GM12878 (cell line): Measurements from ENCODE around the gene NRIP3. TPM values are rescaled to one million over a fixed set of nuclear protein-coding genes. Genes with fewer than 3 reads are reported as not detected.
"Not testable (repeated sequence)": the region's sequence is repeated elsewhere in the genome, so short reads cannot be mapped to it uniquely, and the experiment has no call there.

Experiments used
- ATAC-seq: fragments of 200-7000 bp; cut with Tn5 transposase; 3 replicates; pipeline ENCODE4 v1.9.1; 2020; ENCODE audit warnings: mild to moderate bottlenecking, moderate library complexity
- BruUV-seq: library from RNA; stranded (reverse); fragments of 400-500 nt; replicated peaks from 2 replicates; lab custom pipeline; 2021; lab: Mats Ljungman, UMichigan
- CTCF ChIA-PET: fragments of 300-600 bp; sonication (Branson Sonifier 250); formaldehyde crosslinking; extraction: SDS; loops from one replicate; lab custom pipeline; 2021; ENCODE audit warnings: inconsistent platforms; lab: Yijun Ruan, JAX
- POLR2A ChIA-PET: fragments of 350-600 bp; formaldehyde crosslinking; extraction: SDS; loops from one replicate; lab custom pipeline; 2021; ENCODE audit warnings: inconsistent platforms; lab: Charles Lee
- RAD21 ChIA-PET: fragments of 300-600 bp; sonication (Branson Sonifier 250); formaldehyde crosslinking; loops from one replicate; lab custom pipeline; 2023; ENCODE audit warnings: antibody characterized with exemption; ENCODE audit not compliant: unreplicated experiment; lab: Charles Lee
- SMC1A ChIA-PET: fragments of 300-600 bp; sonication (Branson Sonifier 250); formaldehyde crosslinking; loops from one replicate; lab custom pipeline; 2023; ENCODE audit not compliant: unreplicated experiment, uncharacterized antibody; lab: Charles Lee
- DNase-seq: peaks from one replicate; pipeline ENCODE4 v3.0.0-alpha.2; 2011; ENCODE audit warnings: low read depth, low spot score
- FAIRE-seq: peaks from 3 replicates; lab custom pipeline; 2011; peaks lifted over from hg19 to GRCh38; lab: Jason Lieb, UNC
- H2AFZ ChIP-seq: 2 replicates; pipeline ENCODE4 v1.6.0; 2011; ENCODE audit warnings: low read depth, low read length, control low read depth; ENCODE audit not compliant: control insufficient read depth
- H3K27ac ChIP-seq: 2 replicates; pipeline ENCODE4 v1.5.1; 2011; ENCODE audit warnings: control low read depth; ENCODE audit not compliant: control insufficient read depth, insufficient read depth
- H3K27me3 ChIP-seq, 2 experiments: replicated peaks in 1 of 2; 2 replicates each; pipeline versions ENCODE4 v1.6.0 to v1.6.1; 2011; ENCODE audit warnings: low read length in 1 of 2; ENCODE audit not compliant: control insufficient read depth in 2 of 2, insufficient read depth in 2 of 2
- H3K36me3 ChIP-seq, 2 experiments: 2 replicates each; pipeline ENCODE4 v1.5.1; 2011; ENCODE audit warnings: low read length in 1 of 2; ENCODE audit not compliant: control insufficient read depth in 2 of 2, insufficient read depth in 2 of 2
- H3K4me1 ChIP-seq: 2 replicates; pipeline ENCODE4 v1.6.1; 2011; ENCODE audit warnings: mild to moderate bottlenecking, low read length, moderate library complexity, mixed read lengths; ENCODE audit not compliant: control insufficient read depth, insufficient read depth
- H3K4me2 ChIP-seq: 2 replicates; pipeline ENCODE4 v1.6.0; 2011; ENCODE audit warnings: control low read depth; ENCODE audit not compliant: control insufficient read depth, insufficient read depth
- H3K4me3 ChIP-seq: fragments of 200-600 bp; sonication (generic); 2 replicates; pipeline ENCODE4 v1.5.1; 2016
- H3K79me2 ChIP-seq: 2 replicates; pipeline ENCODE4 v1.6.0; 2011; ENCODE audit warnings: low read length; ENCODE audit not compliant: control insufficient read depth, insufficient read depth
- H3K9ac ChIP-seq: 2 replicates; pipeline ENCODE4 v1.8.0; 2011; ENCODE audit warnings: low read length, control low read depth, mixed read lengths; ENCODE audit not compliant: control insufficient read depth, insufficient read depth
- H3K9me3 ChIP-seq: replicated peaks from 3 replicates; pipeline ENCODE4 v1.5.1; 2011; ENCODE audit warnings: mild to moderate bottlenecking, low read length; ENCODE audit not compliant: control insufficient read depth, insufficient read depth
- H4K20me1 ChIP-seq: 2 replicates; pipeline ENCODE4 v1.6.0; 2011; ENCODE audit not compliant: control insufficient read depth, insufficient read depth
- ESRRA ChIP-seq: IDR thresholded peaks from 2 replicates; pipeline ENCODE4 v1.6.1; 2012; ENCODE audit warnings: mild to moderate bottlenecking, low read length, improper control_type of control experiment
- ETV6 ChIP-seq, 2 experiments: fragments of 450-650 bp in 1 of 2; IDR thresholded peaks in 1 of 2; conservative IDR thresholded peaks in 1 of 2; 2 replicates each; pipeline ENCODE4 v1.6.1; 2014; ENCODE audit warnings: antibody characterized with exemption in 1 of 2, borderline replicate concordance in 1 of 2, low read depth in 1 of 2, mild to moderate bottlenecking in 1 of 2, moderate library complexity in 1 of 2
- FOXM1 ChIP-seq: IDR thresholded peaks from 2 replicates; pipeline ENCODE4 v1.6.1; 2012; ENCODE audit warnings: low read depth, mild to moderate bottlenecking, inconsistent platforms, low read length, moderate library complexity
- MYB ChIP-seq: fragments of 150-350 bp; IDR thresholded peaks from 2 replicates; pipeline ENCODE4 v1.6.1; 2014; ENCODE audit warnings: mild to moderate bottlenecking, low read depth, low read length, borderline replicate concordance
- RUNX3 ChIP-seq: IDR thresholded peaks from 2 replicates; pipeline ENCODE4 v1.6.1; 2012; ENCODE audit warnings: low read length, inconsistent platforms
- ZNF207 ChIP-seq: fragments of 450-650 bp; IDR thresholded peaks from 2 replicates; pipeline ENCODE4 v1.6.1; 2014; ENCODE audit warnings: antibody characterized with exemption, mild to moderate bottlenecking, borderline replicate concordance
- ZSCAN29 ChIP-seq: fragments of 450-650 bp; IDR thresholded peaks from 2 replicates; pipeline ENCODE4 v1.6.1; 2017; ENCODE audit warnings: mild to moderate bottlenecking, moderate library complexity
- WGBS: methylation state at CpG from one replicate; pipeline ENCODE4 v1.1.6; 2016; ENCODE audit warnings: low lambda C conversion rate; ENCODE audit not compliant: insufficient replicate concordance, insufficient coverage; ENCODE audit errors: missing lambda C conversion rate; 5-methylcytosine and 5-hydroxymethylcytosine counted together
- in situ Hi-C: fragments of 300-500 bp; cut with MboI; formaldehyde crosslinking; loops from 9 replicates; pipeline ENCODE4 v1.14.3; 2018; ENCODE audit warnings: mixed read lengths
- intact Hi-C: fragments of 100-400 bp; cut with micrococcal nuclease; formaldehyde crosslinking; loops from one replicate; pipeline ENCODE4 v1.14.2; 2022; ENCODE audit not compliant: unreplicated experiment
- polyA plus RNA-seq, 11 experiments: library from polyadenylated mRNA; depleted of rRNA in 4 of 11; unstranded in 6 of 11; stranded (reverse) in 5 of 11; fragments of >200 nt; fragmentation: Nextera tagmentation in 4 of 11; fragmentation: Illumina TruSeq in 1 of 11; extraction: Ambion mirVana in 4 of 11; extraction: Trizol in 1 of 11; gene quantifications; 1 replicate in 1 of 11; 2 replicates in 10 of 11; pipeline versions ENCODE4 v1.2.1 to v1.2.3, GENCODE V29; 2011 to 2016; ENCODE audit warnings: inconsistent platforms in 2 of 11, missing spikeins in 2 of 11, low read depth in 1 of 11
- total RNA-seq, 4 experiments: library from RNA; depleted of rRNA in 3 of 4; stranded (reverse); fragments of >200 nt in 3 of 4; fragmentation: Illumina TruSeq in 1 of 4; extraction: Trizol in 1 of 4; gene quantifications; 2 replicates each; pipeline versions ENCODE4 v1.2.1 to v1.2.3, GENCODE V29; 2013 to 2021
- TF ChIP-seq, protein P1 (sequence below): IDR thresholded peaks from 2 replicates; pipeline ENCODE4 v1.6.1; 2012; ENCODE audit warnings: low read depth, low read length, improper control_type of control experiment
- TF ChIP-seq, protein P2 (sequence below): fragments of 450-650 bp; IDR thresholded peaks from 2 replicates; pipeline ENCODE4 v1.6.1; 2018; ENCODE audit warnings: borderline replicate concordance, mild to moderate bottlenecking; ENCODE audit not compliant: partially characterized antibody

NRIP3 gene
- total and polyA plus RNA-seq, 10 of the 15 experiments (the other 5 are each of a cell fraction or from before 2014, with no cell fraction given), result under 0.01 to 0.25 (median 0.09) TPM; not detected in 7

GRCh38 chr11:8980485-8980884, 23.3 kb downstream of the NRIP3 start:
- no peaks in the 10 kb centered on the region for H3K36me3 ChIP-seq
- in situ Hi-C loops (no loop called here), intact Hi-C loops (no loop called here)
- ChIA-PET SMC1A (interaction anchor here (1.5 kb wide), 1 partner anchor 15 kb away, joined by 3 read pairs; no protein-coding TSS in a partner anchor), CTCF (interaction anchor here (1.0 kb wide), 1 partner anchor 21 kb away, joined by 3 read pairs; no protein-coding TSS in a partner anchor), RAD21 (no interaction called here), POLR2A (interaction anchor here (0.6 kb wide), 1 partner anchor 366 kb away, joined by 3 read pairs; no protein-coding TSS in a partner anchor)
- DNase-seq, result no peak
- no peak overlapping the region for H3K9ac ChIP-seq
- BruUV-seq, result no TSS peak
- no peak overlapping the region for H3K4me2 ChIP-seq
- no peak for ATAC-seq
- WGBS, result 55% methylated on average over 3 of the region's 3 CpGs
- TF ChIP-seq, protein P1, sequence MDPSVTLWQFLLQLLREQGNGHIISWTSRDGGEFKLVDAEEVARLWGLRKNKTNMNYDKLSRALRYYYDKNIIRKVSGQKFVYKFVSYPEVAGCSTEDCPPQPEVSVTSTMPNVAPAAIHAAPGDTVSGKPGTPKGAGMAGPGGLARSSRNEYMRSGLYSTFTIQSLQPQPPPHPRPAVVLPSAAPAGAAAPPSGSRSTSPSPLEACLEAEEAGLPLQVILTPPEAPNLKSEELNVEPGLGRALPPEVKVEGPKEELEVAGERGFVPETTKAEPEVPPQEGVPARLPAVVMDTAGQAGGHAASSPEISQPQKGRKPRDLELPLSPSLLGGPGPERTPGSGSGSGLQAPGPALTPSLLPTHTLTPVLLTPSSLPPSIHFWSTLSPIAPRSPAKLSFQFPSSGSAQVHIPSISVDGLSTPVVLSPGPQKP, result no peak
- TF ChIP-seq ZSCAN29 (no peak), ESRRA (no peak), ETV6 (conservative IDR thresholded peaks at IDR 0.05 in 1 of 2, IDR thresholded peaks at IDR 0.05 in 1 of 2; ENCODE audit: borderline replicate concordance in 1 of 2, low read depth in 1 of 2) (no peak), ZNF207 (no peak), MYB (no peak), FOXM1 (no peak), RUNX3 (no peak)
- TF ChIP-seq, protein P2, sequence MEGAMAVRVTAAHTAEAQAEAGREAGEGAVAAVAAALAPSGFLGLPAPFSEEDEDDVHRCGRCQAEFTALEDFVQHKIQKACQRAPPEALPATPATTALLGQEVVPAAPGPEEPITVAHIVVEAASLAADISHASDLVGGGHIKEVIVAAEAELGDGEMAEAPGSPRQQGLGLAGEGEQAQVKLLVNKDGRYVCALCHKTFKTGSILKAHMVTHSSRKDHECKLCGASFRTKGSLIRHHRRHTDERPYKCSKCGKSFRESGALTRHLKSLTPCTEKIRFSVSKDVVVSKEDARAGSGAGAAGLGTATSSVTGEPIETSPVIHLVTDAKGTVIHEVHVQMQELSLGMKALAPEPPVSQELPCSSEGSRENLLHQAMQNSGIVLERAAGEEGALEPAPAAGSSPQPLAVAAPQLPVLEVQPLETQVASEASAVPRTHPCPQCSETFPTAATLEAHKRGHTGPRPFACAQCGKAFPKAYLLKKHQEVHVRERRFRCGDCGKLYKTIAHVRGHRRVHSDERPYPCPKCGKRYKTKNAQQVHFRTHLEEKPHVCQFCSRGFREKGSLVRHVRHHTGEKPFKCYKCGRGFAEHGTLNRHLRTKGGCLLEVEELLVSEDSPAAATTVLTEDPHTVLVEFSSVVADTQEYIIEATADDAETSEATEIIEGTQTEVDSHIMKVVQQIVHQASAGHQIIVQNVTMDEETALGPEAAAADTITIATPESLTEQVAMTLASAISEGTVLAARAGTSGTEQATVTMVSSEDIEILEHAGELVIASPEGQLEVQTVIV, result no peak
- H3K27me3 ChIP-seq, result no peaks in the 10 kb centered on the region
- H4K20me1 ChIP-seq, result no peaks in the 10 kb centered on the region
- no peaks in the 10 kb centered on the region for H3K79me2 ChIP-seq
- H3K27ac ChIP-seq, result no peak overlapping the region
- no peak overlapping the region for H3K4me3 ChIP-seq
- no peaks in the 10 kb centered on the region for H3K4me1 ChIP-seq
- no peak for FAIRE-seq
- no peak overlapping the region for H2AFZ ChIP-seq
- H3K9me3 ChIP-seq, result no peaks in the 10 kb centered on the region

- BruUV-seq, H3K4me2 ChIP-seq, intact Hi-C loops, H3K4me3 ChIP-seq, H3K4me1 ChIP-seq, H3K27me3 ChIP-seq, H3K36me3 ChIP-seq, H4K20me1 ChIP-seq, H3K9ac ChIP-seq, H2AFZ ChIP-seq, H3K9me3 ChIP-seq, in situ Hi-C loops, H3K79me2 ChIP-seq, FAIRE-seq, POLR2A ChIA-PET, RAD21 ChIA-PET, DNase-seq, ATAC-seq, H3K27ac ChIP-seq, SMC1A ChIA-PET, CTCF ChIA-PET: not testable (repeated sequence)
- WGBS, result 80% methylated on average over 5 of the region's 7 CpGs
Observed at GRCh38 chr11:8979365-8979764, 24.4 kb downstream of the NRIP3 start.
